Peyer's patch (tissue), 4 donors: ENCODE data around the gene C7.

Experiments
- CTCF ChIP-seq, 6 experiments: fragments of 450-650 bp in 4 of 6; fragments of 200-600 bp in 2 of 6; sonication (generic) in 1 of 6; IDR thresholded peaks; one replicate each; pipeline ENCODE4 v1.5.1; 2017 to 2019; ENCODE audit warnings: antibody characterized with exemption in 6 of 6, mild to moderate bottlenecking in 3 of 6, moderate library complexity in 1 of 6
- POLR2A ChIP-seq, 2 donors: fragments of 450-650 bp; IDR thresholded peaks; one replicate each; pipeline ENCODE4 v1.5.1; 2017; ENCODE audit warnings: antibody characterized with exemption in 2 of 2, mild to moderate bottlenecking in 2 of 2, moderate library complexity in 2 of 2

GRCh38 chr5:40973364-40974004 lies 64.2 kb downstream of the C7 start:
- TF ChIP-seq CTCF (IDR thresholded peaks at IDR 0.05) (no peak), POLR2A (IDR thresholded peaks at IDR 0.05) (no peak)
